ENCODE data around the gene CXCL12. TPM values are rescaled to one million over a fixed set of nuclear protein-coding genes. Genes with fewer than 3 reads are reported as not detected.

CXCL12 gene
- total RNA-seq, 2 experiments from 2014 or later: not detected

DNA sequence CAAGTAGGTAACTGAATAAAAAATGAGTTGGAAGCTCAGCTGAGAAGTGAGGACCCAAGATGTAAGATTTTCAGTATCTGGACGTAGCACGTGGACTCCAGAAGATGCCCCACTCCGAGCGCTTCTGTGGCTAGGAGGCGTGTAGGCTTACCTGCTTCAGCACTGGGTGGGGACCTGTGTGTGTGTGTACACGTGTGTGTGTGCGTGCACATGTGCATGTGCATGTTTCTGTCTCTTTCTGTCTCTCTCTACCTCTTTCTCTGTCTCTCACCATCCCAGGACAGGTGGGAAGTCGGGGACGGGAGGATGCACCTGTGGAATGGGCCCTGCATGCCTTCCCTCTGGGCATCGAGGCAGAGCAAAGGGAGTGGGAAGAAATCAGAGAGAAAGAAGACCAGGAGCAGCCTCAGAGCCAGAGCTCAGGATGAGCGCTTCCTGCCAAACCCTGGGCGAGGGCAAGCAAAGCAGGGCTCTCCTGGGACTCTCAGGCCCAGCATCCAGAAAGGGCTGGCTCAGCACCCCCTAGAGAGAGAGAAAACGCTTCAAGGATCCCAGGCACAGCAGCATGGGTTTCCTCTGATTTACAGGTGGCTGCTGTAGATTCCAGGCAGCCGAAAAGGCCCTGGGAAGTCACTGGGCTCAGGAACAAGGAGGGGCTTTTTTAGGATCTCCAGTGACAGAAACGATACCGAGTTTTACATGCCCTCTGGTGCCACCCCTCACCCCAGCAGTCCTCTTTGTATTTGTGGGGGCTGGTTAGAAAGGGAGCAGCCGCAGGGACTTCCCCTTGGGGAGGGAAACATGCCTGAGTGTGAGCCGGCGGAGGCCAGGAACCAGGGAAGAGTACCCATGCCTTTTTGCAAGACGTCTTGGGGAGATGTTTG is 28.5 kb downstream of the CXCL12 start:
- ATAC-seq (no peak), DNase-seq (no peak)
- Mint-ChIP-seq H3K36me3 (ENCODE audit: low read depth) (no peaks in the 10 kb centered on the region), H3K9me3 (ENCODE audit: low read depth) (no peaks in the 10 kb centered on the region), H3K27ac (no peak overlapping the region), H3K4me1 (no peaks in the 10 kb centered on the region), H3K4me3 (no peak overlapping the region), H3K27me3 (peaks cover 6% of the 10 kb centered on the region)
- ChIA-PET CTCF (interaction anchor here (0.6 kb wide), 1 partner anchor 410 kb away, joined by 3 read pairs; no protein-coding TSS in a partner anchor), POLR2A (no interaction called here)
- intact Hi-C loops (cut with DNase I, micrococcal nuclease): no loop called here

DNA sequence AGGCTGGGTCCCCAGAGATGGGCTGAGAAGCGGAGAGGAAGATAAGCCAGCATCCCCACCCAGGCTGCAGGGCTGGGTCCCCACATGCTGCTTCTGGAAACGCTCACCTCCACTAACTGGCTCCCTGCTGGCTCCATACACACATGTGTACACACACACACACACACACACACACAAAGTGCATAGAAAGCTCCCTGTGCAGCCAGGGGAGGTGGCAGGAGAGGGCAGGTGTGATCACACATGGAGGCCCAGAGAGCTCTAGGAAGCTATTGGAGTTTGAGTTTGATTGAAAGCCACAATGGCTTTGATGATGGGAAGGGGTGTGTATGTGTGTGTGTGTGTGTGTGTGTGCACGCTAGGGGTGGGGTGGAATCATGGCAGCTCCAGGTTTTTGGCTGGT is 29.3 kb downstream of the CXCL12 start:
- ChIA-PET CTCF (interaction anchor here (0.6 kb wide), 1 partner anchor 411 kb away, joined by 3 read pairs; no protein-coding TSS in a partner anchor), POLR2A (no interaction called here)
- H3K36me3 Mint-ChIP-seq (ENCODE audit: low read depth): no peaks in the 10 kb centered on the region
- peaks cover 6% of the 10 kb centered on the region for H3K27me3 Mint-ChIP-seq
- no peak overlapping the region for H3K4me3 Mint-ChIP-seq
- no peaks in the 10 kb centered on the region for H3K4me1 Mint-ChIP-seq
- intact Hi-C loops (cut with DNase I, micrococcal nuclease): no loop called here
- no peak overlapping the region for H3K27ac Mint-ChIP-seq
- H3K9me3 Mint-ChIP-seq (ENCODE audit: low read depth): no peaks in the 10 kb centered on the region
- ATAC-seq (no peak), DNase-seq (no peak)

GRCh38 chr10:44354771-44355170 is 30.1 kb downstream of the CXCL12 start:
- ChIA-PET POLR2A (no interaction called here), CTCF (interaction anchor here (0.6 kb wide), 1 partner anchor 19 kb away, joined by 4 read pairs; no protein-coding TSS in a partner anchor)
- Mint-ChIP-seq H3K9me3 (ENCODE audit: low read depth) (no peaks in the 10 kb centered on the region), H3K4me1 (no peaks in the 10 kb centered on the region), H3K4me3 (no peak overlapping the region), H3K36me3 (ENCODE audit: low read depth) (no peaks in the 10 kb centered on the region), H3K27me3 (peaks cover 6% of the 10 kb centered on the region), H3K27ac (no peak overlapping the region)
- intact Hi-C loops (cut with DNase I, micrococcal nuclease): no loop called here
- DNase-seq: no peak
- ATAC-seq: no peak

GRCh38 chr10:44353721-44354120 is 31.2 kb downstream of the CXCL12 start:
- Mint-ChIP-seq H3K4me3 (no peak overlapping the region), H3K27ac (no peak overlapping the region), H3K9me3 (ENCODE audit: low read depth) (no peaks in the 10 kb centered on the region), H3K36me3 (ENCODE audit: low read depth) (no peaks in the 10 kb centered on the region), H3K27me3 (peaks cover 6% of the 10 kb centered on the region), H3K4me1 (no peaks in the 10 kb centered on the region)
- ChIA-PET POLR2A (no interaction called here), CTCF (no interaction called here)
- ATAC-seq: no peak
- intact Hi-C loops (cut with DNase I, micrococcal nuclease): no loop called here
- DNase-seq: no peak

GRCh38 chr10:44353128-44353390 is 31.8 kb downstream of the CXCL12 start:
- ChIA-PET CTCF (no interaction called here), POLR2A (no interaction called here)
- Mint-ChIP-seq H3K9me3 (ENCODE audit: low read depth) (no peaks in the 10 kb centered on the region), H3K36me3 (ENCODE audit: low read depth) (no peaks in the 10 kb centered on the region), H3K27me3 (peaks cover 6% of the 10 kb centered on the region), H3K4me1 (no peaks in the 10 kb centered on the region), H3K4me3 (no peak overlapping the region), H3K27ac (no peak overlapping the region)
- DNase-seq (no peak), ATAC-seq (no peak)
- intact Hi-C loops (cut with DNase I, micrococcal nuclease): no loop called here

DNA sequence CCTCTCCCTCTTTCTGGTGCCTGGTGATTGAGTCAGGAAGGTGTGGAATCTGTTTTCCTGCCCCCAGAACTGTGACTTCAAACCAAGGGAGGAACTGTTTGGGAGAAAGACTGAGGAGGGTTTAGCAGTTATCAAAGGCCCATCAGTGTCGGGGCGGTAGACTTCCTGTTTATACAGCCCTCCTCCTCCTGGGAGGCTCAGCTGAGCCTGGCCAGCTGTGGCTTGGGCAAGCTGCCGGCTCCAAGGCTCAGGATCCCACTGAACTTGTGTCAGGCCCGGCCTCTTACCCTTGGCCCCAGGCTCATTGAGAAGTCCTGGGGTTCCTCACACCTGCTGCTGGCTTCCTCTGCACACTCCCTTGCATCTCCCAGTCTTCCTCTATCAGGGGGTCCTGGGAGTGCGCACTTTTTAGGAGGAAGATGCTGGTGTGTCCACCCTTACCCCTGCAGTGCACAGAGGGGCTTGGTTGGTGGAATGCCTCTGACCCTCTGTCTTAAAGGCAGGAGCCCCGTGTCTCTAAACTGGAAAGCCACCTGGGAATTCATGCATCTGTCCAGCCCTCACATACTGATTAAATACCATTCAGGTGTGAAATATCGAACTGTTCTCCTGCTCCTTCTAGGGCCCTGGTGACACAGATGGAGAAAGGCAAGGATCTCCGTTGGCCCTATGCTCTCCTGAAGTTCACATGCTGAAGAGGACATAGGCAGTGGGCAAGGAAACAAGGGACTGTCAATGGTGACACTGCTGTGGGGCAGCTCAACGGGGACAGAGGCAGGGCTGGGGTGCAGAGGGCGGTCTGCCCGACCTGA is 32.4 kb downstream of the CXCL12 start:
- no peaks in the 10 kb centered on the region for H3K4me1 Mint-ChIP-seq
- ATAC-seq: no peak
- intact Hi-C loops (cut with DNase I, micrococcal nuclease): no loop called here

GRCh38 chr10:44348496-44348895 is 36.4 kb downstream of the CXCL12 start:
- no peak for ATAC-seq
- ChIA-PET CTCF (interaction anchor here (0.7 kb wide), 1 partner anchor 1707 kb away, joined by 4 read pairs; no protein-coding TSS in a partner anchor), POLR2A (no interaction called here)
- Mint-ChIP-seq H3K27me3 (peaks cover 13% of the 10 kb centered on the region), H3K4me3 (no peak overlapping the region), H3K36me3 (ENCODE audit: low read depth) (no peaks in the 10 kb centered on the region), H3K4me1 (no peaks in the 10 kb centered on the region), H3K9me3 (ENCODE audit: low read depth) (no peaks in the 10 kb centered on the region), H3K27ac (no peak overlapping the region)
- intact Hi-C loops (cut with DNase I, micrococcal nuclease): no loop called here
- no peak for DNase-seq

More for the DNA sequence above, 32.4 kb downstream of the CXCL12 start:
- Mint-ChIP-seq H3K27me3 (peaks cover 6% of the 10 kb centered on the region), H3K36me3 (ENCODE audit: low read depth) (no peaks in the 10 kb centered on the region), H3K27ac (no peak overlapping the region), H3K9me3 (ENCODE audit: low read depth) (no peaks in the 10 kb centered on the region), H3K4me3 (no peak overlapping the region)
- ChIA-PET CTCF (no interaction called here), POLR2A (no interaction called here)
- no peak for DNase-seq

- Mint-ChIP-seq H3K4me1 (no peaks in the 10 kb centered on the region), H3K27me3 (peaks cover 14% of the 10 kb centered on the region), H3K27ac (no peak overlapping the region), H3K4me3 (no peak overlapping the region), H3K36me3 (ENCODE audit: low read depth) (no peaks in the 10 kb centered on the region), H3K9me3 (ENCODE audit: low read depth) (no peaks in the 10 kb centered on the region)
- ATAC-seq (no peak), DNase-seq (no peak)
- ChIA-PET CTCF (interaction anchor here (0.7 kb wide), 1 partner anchor 1708 kb away, joined by 4 read pairs; no protein-coding TSS in a partner anchor), POLR2A (no interaction called here)
- intact Hi-C loops (cut with DNase I, micrococcal nuclease): no loop called here
These were observed 37.1 kb downstream of the CXCL12 start for GRCh38 chr10:44347609-44348400.

GRCh38 chr10:44344727-44345126 is 40.2 kb downstream of the CXCL12 start:
- CTCF ChIA-PET: no interaction called here
- H3K9me3 Mint-ChIP-seq (ENCODE audit: low read depth): no peaks in the 10 kb centered on the region
- DNase-seq: no peak
- no peak overlapping the region for H3K4me3 Mint-ChIP-seq
- ATAC-seq: no peak
- H3K27me3 Mint-ChIP-seq: peaks cover 9% of the 10 kb centered on the region
- no peaks in the 10 kb centered on the region for H3K36me3 Mint-ChIP-seq (ENCODE audit: low read depth)
- no peak overlapping the region for H3K27ac Mint-ChIP-seq
- intact Hi-C loops (cut with DNase I, micrococcal nuclease): no loop called here
- POLR2A ChIA-PET: no interaction called here
- H3K4me1 Mint-ChIP-seq: no peaks in the 10 kb centered on the region

DNA sequence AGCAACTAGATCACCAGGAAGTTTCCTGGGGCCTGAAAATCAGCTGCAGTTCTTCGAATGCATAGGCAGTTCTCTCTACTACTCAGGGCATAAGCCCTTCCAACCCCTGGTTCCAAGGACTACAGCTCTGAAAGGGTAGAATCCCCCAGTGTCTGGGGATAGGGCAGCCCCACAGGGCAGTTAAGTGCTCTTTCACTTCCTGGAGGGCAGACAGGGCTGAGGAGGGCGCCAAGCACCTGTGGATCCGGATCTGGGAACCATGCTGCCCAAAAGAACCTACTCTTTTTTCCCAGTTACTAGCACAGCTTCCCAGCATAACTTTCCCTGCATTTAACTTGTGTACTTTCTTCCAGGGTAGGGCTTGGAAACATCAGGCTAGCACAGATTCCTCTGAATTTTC is 41.1 kb downstream of the CXCL12 start:
- Mint-ChIP-seq H3K27ac (no peak overlapping the region), H3K27me3 (peaks cover 9% of the 10 kb centered on the region), H3K9me3 (ENCODE audit: low read depth) (no peaks in the 10 kb centered on the region), H3K4me1 (no peaks in the 10 kb centered on the region), H3K36me3 (ENCODE audit: low read depth) (no peaks in the 10 kb centered on the region), H3K4me3 (no peak overlapping the region)
- DNase-seq: no peak
- POLR2A ChIA-PET: no interaction called here
- CTCF ChIA-PET: no interaction called here
- ATAC-seq: no peak
- intact Hi-C loops (cut with DNase I, micrococcal nuclease): no loop called here

DNA sequence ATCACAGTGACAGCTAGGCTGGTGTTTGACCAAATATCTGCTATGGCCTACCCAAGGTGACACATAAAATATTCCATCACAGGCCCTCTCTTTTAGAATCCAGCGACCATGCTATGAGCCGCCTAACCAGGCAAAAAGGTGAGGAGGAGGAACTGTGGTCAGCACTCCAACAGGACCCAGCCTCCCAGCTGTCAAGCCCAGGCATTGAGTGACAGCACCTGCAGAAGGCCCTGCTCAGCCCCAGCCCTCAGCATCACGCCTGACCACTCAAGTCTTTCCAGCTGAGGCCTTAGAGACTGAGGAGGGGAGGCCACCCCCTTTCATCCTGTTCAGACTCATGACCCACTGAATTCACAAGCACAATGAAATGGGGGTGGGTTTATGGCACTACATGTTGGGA is 43.0 kb downstream of the CXCL12 start:
- Mint-ChIP-seq H3K9me3 (ENCODE audit: low read depth) (no peaks in the 10 kb centered on the region), H3K27me3 (peaks cover 9% of the 10 kb centered on the region), H3K4me1 (no peaks in the 10 kb centered on the region), H3K27ac (no peak overlapping the region), H3K36me3 (ENCODE audit: low read depth) (no peaks in the 10 kb centered on the region), H3K4me3 (no peak overlapping the region)
- DNase-seq (no peak), ATAC-seq (no peak)
- POLR2A ChIA-PET: no interaction called here
- intact Hi-C loops (cut with DNase I, micrococcal nuclease): no loop called here
- CTCF ChIA-PET: interaction anchor here (0.7 kb wide), 1 partner anchor 28 kb away, joined by 3 read pairs; no protein-coding TSS in a partner anchor

Measured in activated CD4-positive, alpha-beta T cell treated with anti-CD3 and anti-CD28 coated beads for 36 hours (primary cell).